HepG2 (cell line): ENCODE data around the gene YIPF3. TPM values are rescaled to one million over a fixed set of nuclear protein-coding genes. Genes with fewer than 3 reads are reported as not detected.

Experiments
- AGO1 ChIP-seq: fragments of 200-400 bp; formaldehyde crosslinking; IDR thresholded peaks from 2 replicates; pipeline ENCODE4 v1.6.1; 2017; ENCODE audit warnings: mild to moderate bottlenecking, low read depth, low read length, moderate library complexity; ENCODE audit not compliant: poor library complexity, severe bottlenecking
- FUBP1 ChIP-seq: sonication (generic); formaldehyde crosslinking; IDR thresholded peaks from 2 replicates; pipeline ENCODE4 v1.5.1; 2020; ENCODE audit warnings: missing genetic modification reagents, mild to moderate bottlenecking, borderline replicate concordance
- KDM4B ChIP-seq: sonication (generic); formaldehyde crosslinking; IDR thresholded peaks from 2 replicates; pipeline ENCODE4 v1.4.0; 2020; ENCODE audit warnings: missing genetic modification reagents
- KLF12 ChIP-seq: sonication (generic); formaldehyde crosslinking; IDR thresholded peaks from 2 replicates; pipeline ENCODE4 v1.4.0; 2020; ENCODE audit warnings: missing genetic modification reagents, borderline replicate concordance
- MAF1 ChIP-seq: sonication (generic); formaldehyde crosslinking; IDR thresholded peaks from 2 replicates; pipeline ENCODE4 v1.5.0; 2020; ENCODE audit warnings: missing genetic modification reagents, borderline replicate concordance
- NFYB ChIP-seq: sonication (generic); formaldehyde crosslinking; IDR thresholded peaks from 2 replicates; pipeline ENCODE4 v1.4.0; 2020; ENCODE audit warnings: missing genetic modification reagents
- NKX3-1 ChIP-seq: sonication (generic); formaldehyde crosslinking; IDR thresholded peaks from 2 replicates; pipeline ENCODE4 v1.5.0; 2020; ENCODE audit warnings: missing genetic modification reagents
- PCBP1 ChIP-seq: fragments of 200-400 bp; formaldehyde crosslinking; IDR thresholded peaks from 2 replicates; pipeline ENCODE4 v1.6.1; 2017; ENCODE audit warnings: mild to moderate bottlenecking, low read depth, low read length, borderline replicate concordance
- PHB2 ChIP-seq: fragments of 450-650 bp; IDR thresholded peaks from 2 replicates; pipeline ENCODE4 v1.6.1; 2018; ENCODE audit not compliant: partially characterized antibody
- SIX4 ChIP-seq: sonication (generic); formaldehyde crosslinking; IDR thresholded peaks from 2 replicates; pipeline ENCODE4 v1.4.0; 2020; ENCODE audit warnings: missing genetic modification reagents
- SMARCC2 ChIP-seq: fragments of 450-650 bp; IDR thresholded peaks from 2 replicates; pipeline ENCODE4 v1.6.1; 2017; ENCODE audit warnings: antibody characterized with exemption, mild to moderate bottlenecking
- SMYD3 ChIP-seq: sonication (generic); formaldehyde crosslinking; IDR thresholded peaks from 2 replicates; pipeline ENCODE4 v1.8.1; 2023; ENCODE audit warnings: mild to moderate bottlenecking, missing genetic modification reagents
- SRY ChIP-seq: sonication (generic); formaldehyde crosslinking; IDR thresholded peaks from 2 replicates; pipeline ENCODE4 v1.8.0; 2022; ENCODE audit warnings: mild to moderate bottlenecking, missing genetic modification reagents
- ZBTB33 ChIP-seq: sonication (generic); formaldehyde crosslinking; IDR thresholded peaks from 2 replicates; pipeline ENCODE4 v1.4.0; 2020; ENCODE audit warnings: missing genetic modification reagents
- ZBTB39 ChIP-seq: sonication (generic); formaldehyde crosslinking; IDR thresholded peaks from 2 replicates; pipeline ENCODE4 v1.5.0; 2020; ENCODE audit warnings: missing genetic modification reagents
- ZNF446 ChIP-seq: sonication (generic); formaldehyde crosslinking; IDR thresholded peaks from 2 replicates; pipeline ENCODE4 v1.5.0; 2020; ENCODE audit warnings: mild to moderate bottlenecking, missing genetic modification reagents
- ZNF484 ChIP-seq: sonication (generic); formaldehyde crosslinking; IDR thresholded peaks from 2 replicates; pipeline ENCODE4 v1.5.1; 2020; ENCODE audit warnings: mild to moderate bottlenecking, low read depth, missing genetic modification reagents, borderline replicate concordance
- ZNF569 ChIP-seq: sonication (generic); formaldehyde crosslinking; IDR thresholded peaks from 2 replicates; pipeline ENCODE4 v1.5.0; 2020; ENCODE audit warnings: mild to moderate bottlenecking, missing genetic modification reagents, moderate library complexity, borderline replicate concordance
- ZNF782 ChIP-seq: sonication (generic); formaldehyde crosslinking; IDR thresholded peaks from 2 replicates; pipeline ENCODE4 v1.4.0; 2020; ENCODE audit warnings: missing genetic modification reagents, mild to moderate bottlenecking, borderline replicate concordance
- ZUFSP ChIP-seq: sonication (generic); formaldehyde crosslinking; IDR thresholded peaks from 2 replicates; pipeline ENCODE4 v1.9.0; 2021; ENCODE audit warnings: missing genetic modification reagents, mild to moderate bottlenecking, borderline replicate concordance
- polyA plus RNA-seq, 8 experiments: library from polyadenylated mRNA; depleted of rRNA in 3 of 8; stranded (reverse) in 7 of 8; unstranded in 1 of 8; fragments of >200 nt; fragmentation: Illumina TruSeq in 4 of 8; extraction: Trizol in 4 of 8; gene quantifications; 2 replicates each; pipeline versions ENCODE4 v1.2.1 to v1.2.3, GENCODE V29; 2011 to 2016; ENCODE audit warnings: low read depth in 4 of 8, missing spikeins in 1 of 8, mixed read lengths in 1 of 8; ENCODE audit not compliant: insufficient read depth in 1 of 8
- total RNA-seq, 5 experiments: library from RNA; depleted of rRNA; stranded (reverse); fragments of >200 nt; fragmentation: Illumina TruSeq; extraction: Trizol; gene quantifications; 2 replicates each; pipeline ENCODE4 v1.2.3, GENCODE V29; 2016; ENCODE audit warnings: low read depth in 1 of 5

Gene YIPF3
- total and polyA plus RNA-seq, 2 of the 13 experiments (the other 11 are each of a cell fraction or from before 2014, with no cell fraction given) = 107 to 206 TPM

GRCh38 chr6:43516697-43517504 is at the start of gene YIPF3, which contains the start of gene POLR1C (continued):
- TF ChIP-seq NFYB (no peak; the same call in 1 of the 2 replicates), SMARCC2 (no peak), ZNF569 (CRISPR knock-in tag) (peak; percentile 64; the same call in 1 of the 2 replicates), PCBP1 (0 out of 2 replicates have a peak, but pooled peaks have one; percentile 55), NKX3-1 (CRISPR knock-in tag) (peak; percentile 57; the same call in 1 of the 2 replicates), ZBTB33 (CRISPR knock-in tag) (peak; percentile 64; the same call in 1 of the 2 replicates), SMYD3 (CRISPR knock-in tag) (0 out of 2 replicates have a peak, but pooled peaks have one; percentile 41), PHB2 (no peak), ZNF484 (CRISPR knock-in tag) (no peak), ZBTB39 (CRISPR knock-in tag) (no peak), KDM4B (no peak), FUBP1 (no peak), KLF12 (peak; percentile 58; the same call in 1 of the 2 replicates), SRY (peak; percentile 75), AGO1 (peak; percentile 75), SIX4 (no peak), ZNF446 (no peak; the same call in 1 of the 2 replicates), MAF1 (peak; percentile 62; the same call in 1 of the 2 replicates), ZUFSP (CRISPR knock-in tag) (no peak), ZNF782 (CRISPR knock-in tag) (no peak)
